ENCODE results near the gene PHKA2.

PHKA2 gene

DNA sequence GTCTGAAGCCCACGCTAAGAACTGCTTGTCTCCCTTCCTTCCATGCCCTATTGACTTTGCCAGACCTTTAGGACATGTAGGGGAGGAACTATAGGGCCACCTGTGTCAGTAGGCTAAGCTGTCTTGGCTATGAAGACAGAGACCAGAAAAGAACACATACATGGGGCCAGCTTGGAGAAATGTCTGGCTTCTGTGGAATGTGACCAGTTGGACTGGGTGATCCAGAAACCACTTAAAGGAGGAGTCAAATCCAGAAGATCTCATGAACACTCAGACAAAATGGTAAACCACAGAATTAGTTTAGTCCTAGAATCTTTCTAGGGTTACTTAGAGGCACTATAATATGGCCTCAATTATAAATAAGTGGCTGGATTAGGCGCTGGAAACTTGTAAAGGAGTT is 42.0 kb downstream of the PHKA2 start:
- Histone ChIP-seq H3K9me3 (ENCODE audit: control insufficient read depth, low read length) (no peaks in the 10 kb centered on the region), H3K27ac (ENCODE audit: insufficient read depth, low read depth, low read length, poor library complexity, severe bottlenecking) (no peak overlapping the region), H3K4me1 (ENCODE audit: control insufficient read depth, insufficient read depth, low read length) (no peaks in the 10 kb centered on the region), H3K36me3 (ENCODE audit: control insufficient read depth, insufficient read depth, low read length) (no peaks in the 10 kb centered on the region), H3K27me3 (ENCODE audit: control insufficient read depth, insufficient read depth, low read length, poor library complexity, severe bottlenecking) (no peaks in the 10 kb centered on the region), H3K4me3 (ENCODE audit: insufficient read depth, low read depth, low read length) (no peak overlapping the region)
- WGBS, 2 experiments, result 100% methylated on average over 2 of the region's 2 CpGs

- 96 to 100% methylated on average over 1 to 3 of the region's 3 CpGs for WGBS, 2 experiments
- H3K4me1 ChIP-seq (ENCODE audit: control insufficient read depth, insufficient read depth, low read length), result no peaks in the 10 kb centered on the region
- no peak overlapping the region for H3K4me3 ChIP-seq (ENCODE audit: insufficient read depth, low read depth, low read length)
- no peaks in the 10 kb centered on the region for H3K36me3 ChIP-seq (ENCODE audit: control insufficient read depth, insufficient read depth, low read length)
- H3K27ac ChIP-seq (ENCODE audit: insufficient read depth, low read depth, low read length, poor library complexity, severe bottlenecking), result no peak overlapping the region
- H3K9me3 ChIP-seq (ENCODE audit: control insufficient read depth, low read length), result no peaks in the 10 kb centered on the region
- no peaks in the 10 kb centered on the region for H3K27me3 ChIP-seq (ENCODE audit: control insufficient read depth, insufficient read depth, low read length, poor library complexity, severe bottlenecking)
Measured at GRCh38 chrX:18938710-18939109, 45.2 kb downstream of the PHKA2 start.

DNA sequence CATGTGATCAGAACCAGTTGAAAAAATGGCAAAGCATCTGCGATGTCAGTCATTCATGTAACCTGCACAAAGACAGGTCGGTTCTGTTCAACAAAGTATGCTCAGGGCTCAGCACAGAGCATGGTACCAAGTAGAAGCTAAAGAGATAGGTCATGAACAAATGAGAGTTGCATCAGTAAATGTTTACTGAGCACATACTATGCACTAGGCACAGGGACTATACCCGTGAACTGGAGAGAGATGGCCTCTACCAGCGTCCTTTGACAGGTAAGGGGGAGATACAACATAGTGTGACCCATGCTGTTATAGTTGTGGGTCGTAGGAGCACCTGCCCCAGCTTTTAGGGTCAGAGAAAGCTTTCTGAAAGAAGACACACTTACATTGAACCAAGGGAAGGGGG is 46.7 kb downstream of the PHKA2 start:
- Histone ChIP-seq H3K27ac (ENCODE audit: insufficient read depth, low read depth, low read length, poor library complexity, severe bottlenecking) (no peak overlapping the region), H3K4me1 (ENCODE audit: control insufficient read depth, insufficient read depth, low read length) (no peaks in the 10 kb centered on the region), H3K9me3 (ENCODE audit: control insufficient read depth, low read length) (no peaks in the 10 kb centered on the region), H3K4me3 (ENCODE audit: insufficient read depth, low read depth, low read length) (no peak overlapping the region), H3K36me3 (ENCODE audit: control insufficient read depth, insufficient read depth, low read length) (no peaks in the 10 kb centered on the region), H3K27me3 (ENCODE audit: control insufficient read depth, insufficient read depth, low read length, poor library complexity, severe bottlenecking) (no peaks in the 10 kb centered on the region)
- 75 to 76% methylated on average over 5 of the region's 5 CpGs for WGBS, 2 experiments

DNA sequence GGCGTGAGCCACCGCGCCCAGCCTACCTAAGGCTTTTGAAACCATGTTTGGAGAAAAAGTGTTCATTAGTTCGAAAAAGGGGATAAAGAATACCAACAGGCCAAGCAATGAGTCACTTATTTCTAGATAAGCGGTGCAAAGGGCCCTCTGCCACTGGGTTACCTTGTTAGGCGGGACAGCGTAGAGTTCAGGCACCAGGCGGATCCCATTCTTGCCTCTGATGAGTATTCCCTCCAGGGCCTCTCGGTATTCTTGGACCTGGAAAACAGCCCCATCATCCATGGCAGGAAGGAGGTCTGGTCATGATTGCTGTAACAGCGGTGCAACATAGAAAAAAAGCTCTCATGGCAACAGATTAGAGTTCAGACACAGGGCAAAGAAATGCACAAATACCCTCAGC is 48.0 kb downstream of the PHKA2 start:
- no peaks in the 10 kb centered on the region for H3K4me1 ChIP-seq (ENCODE audit: control insufficient read depth, insufficient read depth, low read length)
- H3K27ac ChIP-seq (ENCODE audit: insufficient read depth, low read depth, low read length, poor library complexity, severe bottlenecking), result no peak overlapping the region
- no peaks in the 10 kb centered on the region for H3K9me3 ChIP-seq (ENCODE audit: control insufficient read depth, low read length)
- H3K4me3 ChIP-seq (ENCODE audit: insufficient read depth, low read depth, low read length), result no peak overlapping the region
- H3K36me3 ChIP-seq (ENCODE audit: control insufficient read depth, insufficient read depth, low read length), result no peaks in the 10 kb centered on the region
- H3K27me3 ChIP-seq (ENCODE audit: control insufficient read depth, insufficient read depth, low read length, poor library complexity, severe bottlenecking), result no peaks in the 10 kb centered on the region
- 91 to 93% methylated on average over 10 of the region's 10 CpGs for WGBS, 2 experiments

DNA sequence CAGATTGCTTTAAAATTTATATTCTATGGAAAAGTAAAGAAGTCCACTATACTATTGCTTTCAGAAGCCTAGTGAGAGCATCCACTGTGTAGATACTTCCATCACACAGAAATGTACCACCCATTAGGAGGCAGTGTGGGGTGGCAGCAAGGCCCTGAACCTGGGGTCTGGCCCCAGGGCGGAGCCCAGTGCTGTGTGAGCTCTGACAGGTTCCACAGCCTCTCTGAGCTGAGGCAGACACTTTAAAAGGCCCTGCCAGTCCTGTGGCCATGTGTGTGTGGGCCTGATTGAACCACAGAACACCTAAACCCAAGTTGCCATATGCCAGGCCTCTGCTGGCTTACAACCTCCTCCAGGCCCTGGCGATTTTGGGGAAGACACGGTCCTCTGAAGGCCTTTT is 49.2 kb downstream of the PHKA2 start:
- Histone ChIP-seq H3K9me3 (ENCODE audit: control insufficient read depth, low read length) (no peaks in the 10 kb centered on the region), H3K4me3 (ENCODE audit: insufficient read depth, low read depth, low read length) (no peak overlapping the region), H3K27ac (ENCODE audit: insufficient read depth, low read depth, low read length, poor library complexity, severe bottlenecking) (no peak overlapping the region), H3K4me1 (ENCODE audit: control insufficient read depth, insufficient read depth, low read length) (no peaks in the 10 kb centered on the region), H3K27me3 (ENCODE audit: control insufficient read depth, insufficient read depth, low read length, poor library complexity, severe bottlenecking) (no peaks in the 10 kb centered on the region), H3K36me3 (ENCODE audit: control insufficient read depth, insufficient read depth, low read length) (no peaks in the 10 kb centered on the region)
- WGBS, 2 experiments, result 96 to 98% methylated on average over 3 of the region's 3 CpGs

DNA sequence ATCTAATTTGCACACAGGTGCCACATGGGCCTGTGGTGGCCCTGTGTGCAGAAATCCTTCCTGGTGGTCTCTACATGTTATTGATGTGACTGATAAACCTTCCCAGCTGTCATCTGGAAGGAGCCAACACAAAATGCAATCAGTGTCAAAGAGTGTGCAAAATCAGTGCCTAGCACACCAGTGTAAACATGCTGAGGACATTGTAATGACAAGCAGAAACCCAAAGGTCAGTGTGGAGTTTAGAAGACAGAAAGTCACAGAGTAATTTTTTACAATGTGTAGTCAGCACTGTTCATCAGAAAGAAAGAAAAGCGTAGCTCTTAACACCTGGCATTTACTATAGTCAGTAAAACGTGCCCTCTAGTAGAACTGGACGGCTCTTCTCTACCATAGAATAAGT is 50.3 kb downstream of the PHKA2 start:
- whole genome bisulfite sequencing, 2 experiments, result 94 to 95% methylated on average over 3 of the region's 3 CpGs

DNA sequence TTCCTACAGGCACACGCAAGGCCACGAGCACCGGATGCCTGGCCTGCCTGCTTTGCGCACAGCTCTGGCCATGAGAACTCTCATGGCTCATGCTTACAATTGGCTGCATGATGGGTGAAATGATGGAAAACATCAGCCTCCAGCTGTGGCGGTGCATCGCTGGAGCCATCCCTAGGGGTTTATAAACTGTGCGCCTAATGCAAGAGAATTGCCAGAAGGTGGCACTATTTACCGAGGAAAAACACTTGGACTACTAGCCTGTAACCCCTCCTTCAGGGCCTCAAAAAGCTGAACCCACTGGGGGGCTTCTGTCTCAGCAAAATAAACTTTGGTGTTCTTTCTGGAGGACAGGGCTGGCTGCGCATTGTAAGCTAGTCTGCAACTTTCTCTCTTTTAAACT is 51.9 kb downstream of the PHKA2 start:
- Histone ChIP-seq H3K36me3 (ENCODE audit: control insufficient read depth, insufficient read depth, low read length) (no peaks in the 10 kb centered on the region), H3K27ac (ENCODE audit: insufficient read depth, low read depth, low read length, poor library complexity, severe bottlenecking) (no peak overlapping the region), H3K9me3 (ENCODE audit: control insufficient read depth, low read length) (no peaks in the 10 kb centered on the region), H3K4me1 (ENCODE audit: control insufficient read depth, insufficient read depth, low read length) (no peaks in the 10 kb centered on the region), H3K27me3 (ENCODE audit: control insufficient read depth, insufficient read depth, low read length, poor library complexity, severe bottlenecking) (no peaks in the 10 kb centered on the region), H3K4me3 (ENCODE audit: insufficient read depth, low read depth, low read length) (no peak overlapping the region)
- WGBS, 2 experiments, result 78 to 81% methylated on average over 9 of the region's 9 CpGs

More for the DNA sequence above, 50.3 kb downstream of the PHKA2 start:
- H3K9me3 ChIP-seq (ENCODE audit: control insufficient read depth, low read length), result no peaks in the 10 kb centered on the region
- H3K4me3 ChIP-seq (ENCODE audit: insufficient read depth, low read depth, low read length), result no peak overlapping the region
- H3K36me3 ChIP-seq (ENCODE audit: control insufficient read depth, insufficient read depth, low read length), result no peaks in the 10 kb centered on the region
- no peaks in the 10 kb centered on the region for H3K4me1 ChIP-seq (ENCODE audit: control insufficient read depth, insufficient read depth, low read length)
- no peak overlapping the region for H3K27ac ChIP-seq (ENCODE audit: insufficient read depth, low read depth, low read length, poor library complexity, severe bottlenecking)
- no peaks in the 10 kb centered on the region for H3K27me3 ChIP-seq (ENCODE audit: control insufficient read depth, insufficient read depth, low read length, poor library complexity, severe bottlenecking)

- no peak overlapping the region for H3K4me3 ChIP-seq (ENCODE audit: insufficient read depth, low read depth, low read length)
- H3K27me3 ChIP-seq (ENCODE audit: control insufficient read depth, insufficient read depth, low read length, poor library complexity, severe bottlenecking), result no peaks in the 10 kb centered on the region
- no peak overlapping the region for H3K27ac ChIP-seq (ENCODE audit: insufficient read depth, low read depth, low read length, poor library complexity, severe bottlenecking)
- H3K9me3 ChIP-seq (ENCODE audit: control insufficient read depth, low read length), result no peaks in the 10 kb centered on the region
- H3K4me1 ChIP-seq (ENCODE audit: control insufficient read depth, insufficient read depth, low read length), result no peaks in the 10 kb centered on the region
- H3K36me3 ChIP-seq (ENCODE audit: control insufficient read depth, insufficient read depth, low read length), result no peaks in the 10 kb centered on the region
- WGBS, 2 experiments, result 87 to 96% methylated on average over 3 of the region's 3 CpGs
Measured at GRCh38 chrX:18929775-18930174, 54.1 kb downstream of the PHKA2 start.

GRCh38 chrX:18927558-18927957 is 56.4 kb downstream of the PHKA2 start:
- Histone ChIP-seq H3K36me3 (ENCODE audit: control insufficient read depth, insufficient read depth, low read length) (no peaks in the 10 kb centered on the region), H3K27me3 (ENCODE audit: control insufficient read depth, insufficient read depth, low read length, poor library complexity, severe bottlenecking) (no peaks in the 10 kb centered on the region), H3K9me3 (ENCODE audit: control insufficient read depth, low read length) (no peaks in the 10 kb centered on the region), H3K4me3 (ENCODE audit: insufficient read depth, low read depth, low read length) (no peak overlapping the region), H3K4me1 (ENCODE audit: control insufficient read depth, insufficient read depth, low read length) (no peaks in the 10 kb centered on the region), H3K27ac (ENCODE audit: insufficient read depth, low read depth, low read length, poor library complexity, severe bottlenecking) (no peak overlapping the region)
- WGBS, 2 experiments, result 85 to 90% methylated on average over 1 of the region's 1 CpG

- Histone ChIP-seq H3K27me3 (ENCODE audit: control insufficient read depth, insufficient read depth, low read length, poor library complexity, severe bottlenecking) (no peaks in the 10 kb centered on the region), H3K27ac (ENCODE audit: insufficient read depth, low read depth, low read length, poor library complexity, severe bottlenecking) (no peak overlapping the region), H3K4me1 (ENCODE audit: control insufficient read depth, insufficient read depth, low read length) (no peaks in the 10 kb centered on the region), H3K9me3 (ENCODE audit: control insufficient read depth, low read length) (no peaks in the 10 kb centered on the region), H3K36me3 (ENCODE audit: control insufficient read depth, insufficient read depth, low read length) (no peaks in the 10 kb centered on the region), H3K4me3 (ENCODE audit: insufficient read depth, low read depth, low read length) (no peak overlapping the region)
- WGBS, 2 experiments, result 87 to 96% methylated on average over 5 to 6 of the region's 6 CpGs
Measured at GRCh38 chrX:18924507-18925088, 59.3 kb downstream of the PHKA2 start.

DNA sequence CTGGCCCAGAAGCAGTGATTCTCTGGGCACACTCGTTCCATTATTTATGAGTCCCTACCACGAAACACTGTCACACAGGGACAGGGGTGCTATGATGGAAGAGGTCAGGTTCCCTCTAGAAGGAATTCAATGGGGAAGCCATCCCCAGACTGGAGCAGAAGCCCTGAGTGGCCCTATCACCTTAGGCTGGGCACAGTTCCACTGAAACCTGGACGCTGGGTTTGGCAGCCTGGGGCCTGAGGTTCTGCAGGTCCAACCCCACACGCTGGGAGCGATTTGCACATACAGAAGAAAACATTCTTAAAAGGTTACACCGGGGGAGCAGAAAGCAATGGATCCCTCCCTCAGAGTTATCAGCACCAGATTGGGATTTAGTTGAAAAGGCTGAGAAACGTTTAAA is 63.3 kb downstream of the PHKA2 start:
- WGBS, 2 experiments, result 92 to 99% methylated on average over 6 to 7 of the region's 7 CpGs
- Histone ChIP-seq H3K4me3 (ENCODE audit: insufficient read depth, low read depth, low read length) (no peak overlapping the region), H3K27ac (ENCODE audit: insufficient read depth, low read depth, low read length, poor library complexity, severe bottlenecking) (no peak overlapping the region), H3K36me3 (ENCODE audit: control insufficient read depth, insufficient read depth, low read length) (peaks cover 8% of the 10 kb centered on the region), H3K27me3 (ENCODE audit: control insufficient read depth, insufficient read depth, low read length, poor library complexity, severe bottlenecking) (no peaks in the 10 kb centered on the region), H3K9me3 (ENCODE audit: control insufficient read depth, low read length) (no peaks in the 10 kb centered on the region), H3K4me1 (ENCODE audit: control insufficient read depth, insufficient read depth, low read length) (no peaks in the 10 kb centered on the region)

Data from ectodermal cell (in vitro differentiated cells).